HepG2 (cell line): ENCODE results near the gene NUDT16. TPM values are rescaled to one million over a fixed set of nuclear protein-coding genes. Genes with fewer than 3 reads are reported as not detected.

Experiments used
- ATAC-seq: fragments of 200-7000 bp; cut with Tn5 transposase; 3 replicates; pipeline ENCODE4 v1.9.1; 2020; ENCODE audit warnings: mild to moderate bottlenecking, moderate library complexity
- BruUV-seq: library from RNA; stranded (reverse); fragments of 400-500 nt; replicated peaks from 2 replicates; lab custom pipeline; 2021; lab: Mats Ljungman, UMichigan
- CTCF ChIA-PET: fragments of 300-600 bp; formaldehyde crosslinking; extraction: SDS; loops from one replicate; lab custom pipeline; 2021; ENCODE audit warnings: low total read pairs, inconsistent platforms, low intra/inter-chr PET ratio; lab: Yijun Ruan, JAX
- POLR2A ChIA-PET: fragments of 350-600 bp; sonication (Branson Sonifier 250); formaldehyde crosslinking; loops from one replicate; lab custom pipeline; 2020; ENCODE audit warnings: antibody characterized with exemption, inconsistent platforms; lab: Yijun Ruan, JAX
- DNase-seq: peaks from one replicate; pipeline ENCODE4 v3.0.0-alpha.2; 2015; ENCODE audit warnings: low spot score
- FAIRE-seq: peaks from 3 replicates; lab custom pipeline; 2011; peaks lifted over from hg19 to GRCh38; lab: Jason Lieb, UNC
- H2AFZ ChIP-seq: one replicate; pipeline ENCODE4 v1.6.1; 2011; ENCODE audit warnings: low read length, inconsistent platforms
- H3K27ac ChIP-seq: fragments of 300-600 bp; 3 replicates; pipeline ENCODE4 v1.8.0; 2011; ENCODE audit warnings: mixed run types, mild to moderate bottlenecking, mixed read lengths, low read length, inconsistent platforms; ENCODE audit not compliant: insufficient read depth; ENCODE audit errors: extremely low read length
- H3K27me3 ChIP-seq, 2 experiments: fragments of 200-600 bp in 1 of 2; 2 replicates in 1 of 2; 3 replicates in 1 of 2; pipeline versions ENCODE4 v1.6.0 to v1.8.0; 2011; ENCODE audit warnings: low read length in 2 of 2, mild to moderate bottlenecking in 2 of 2, moderate library complexity in 2 of 2, inconsistent platforms in 1 of 2; ENCODE audit not compliant: insufficient read depth in 2 of 2, control insufficient read depth in 1 of 2
- H3K36me3 ChIP-seq, 2 experiments: fragments of 200-600 bp in 1 of 2; replicated peaks in 1 of 2; 2 replicates in 1 of 2; 3 replicates in 1 of 2; pipeline versions ENCODE4 v1.5.1 to v1.8.0; 2011; ENCODE audit warnings: low read length in 2 of 2, inconsistent platforms in 1 of 2; ENCODE audit not compliant: insufficient read depth in 2 of 2, control insufficient read depth in 1 of 2
- H3K4me1 ChIP-seq: 2 replicates; pipeline ENCODE4 v1.5.1; 2012; ENCODE audit warnings: low read length, inconsistent platforms; ENCODE audit not compliant: insufficient read depth
- H3K4me2 ChIP-seq: 2 replicates; pipeline ENCODE4 v1.6.0; 2011; ENCODE audit warnings: low read depth, low read length, inconsistent platforms
- H3K4me3 ChIP-seq, 3 experiments: fragments of 200-600 bp in 1 of 3; sonication (generic), shearing (Covaris generic) in 1 of 3; replicated peaks in 1 of 3; 2 replicates each; pipeline ENCODE4 v1.5.1; 2011 to 2016; ENCODE audit warnings: low read length in 3 of 3, inconsistent platforms in 2 of 3, low read depth in 2 of 3, mild to moderate bottlenecking in 2 of 3, control low read depth in 1 of 3, mixed read lengths in 1 of 3; ENCODE audit not compliant: insufficient read depth in 1 of 3
- H3K79me2 ChIP-seq: one replicate; pipeline ENCODE4 v1.6.1; 2011; ENCODE audit warnings: low read length, inconsistent platforms; ENCODE audit not compliant: insufficient read depth
- H3K9ac ChIP-seq: 2 replicates; pipeline ENCODE4 v1.6.0; 2011; ENCODE audit warnings: mild to moderate bottlenecking, low read depth, low read length, inconsistent platforms; ENCODE audit not compliant: insufficient read depth
- H3K9me3 ChIP-seq: 2 replicates; pipeline ENCODE4 v1.5.1; 2012; ENCODE audit warnings: mild to moderate bottlenecking, low read length
- H4K20me1 ChIP-seq: 2 replicates; pipeline ENCODE4 v1.6.0; 2011; ENCODE audit warnings: inconsistent platforms, mild to moderate bottlenecking, low read length, moderate library complexity; ENCODE audit not compliant: insufficient read depth
- AGO1 ChIP-seq: fragments of 200-400 bp; formaldehyde crosslinking; IDR thresholded peaks from 2 replicates; pipeline ENCODE4 v1.6.1; 2017; ENCODE audit warnings: mild to moderate bottlenecking, low read depth, low read length, moderate library complexity; ENCODE audit not compliant: poor library complexity, severe bottlenecking
- AKAP8 ChIP-seq: sonication (generic); formaldehyde crosslinking; IDR thresholded peaks from 2 replicates; pipeline ENCODE4 v1.5.1; 2020; ENCODE audit warnings: mild to moderate bottlenecking, missing genetic modification reagents
- CBX1 ChIP-seq: IDR thresholded peaks from one replicate; pipeline ENCODE4 v1.6.1; 2016; ENCODE audit warnings: antibody characterized with exemption, low read depth
- CEBPG ChIP-seq: IDR thresholded peaks from 2 replicates; pipeline ENCODE4 v1.6.1; 2016
- ETV6 ChIP-seq: sonication (generic); formaldehyde crosslinking; conservative IDR thresholded peaks from 2 replicates; pipeline ENCODE4 v1.4.0; 2020; ENCODE audit warnings: missing genetic modification reagents
- HCFC1 ChIP-seq: fragments of 150-350 bp; IDR thresholded peaks from 2 replicates; pipeline ENCODE4 v1.6.1; 2014; ENCODE audit warnings: low read depth, low read length
- HMGA1 ChIP-seq: sonication (generic); formaldehyde crosslinking; conservative IDR thresholded peaks from 2 replicates; pipeline ENCODE4 v1.4.0; 2020; ENCODE audit warnings: missing genetic modification reagents
- HNRNPL ChIP-seq: fragments of 200-400 bp; formaldehyde crosslinking; IDR thresholded peaks from 2 replicates; pipeline ENCODE4 v1.6.1; 2017; ENCODE audit warnings: mild to moderate bottlenecking, low read depth, low read length
- PCBP2 ChIP-seq: fragments of 200-400 bp; formaldehyde crosslinking; optimal IDR thresholded peaks from 2 replicates; pipeline ENCODE3; 2018; ENCODE audit warnings: low read length, low read depth; ENCODE audit not compliant: poor library complexity, severe bottlenecking
- PHF21A ChIP-seq: sonication (generic); formaldehyde crosslinking; IDR thresholded peaks from 2 replicates; pipeline ENCODE4 v1.5.0; 2020; ENCODE audit warnings: mild to moderate bottlenecking, missing genetic modification reagents
- RARG ChIP-seq: sonication (generic); formaldehyde crosslinking; IDR thresholded peaks from 2 replicates; pipeline ENCODE4 v1.4.0; 2020; ENCODE audit warnings: low read depth, mild to moderate bottlenecking, missing genetic modification reagents
- RCOR2 ChIP-seq: IDR thresholded peaks from 2 replicates; pipeline ENCODE4 v1.6.1; 2016; ENCODE audit warnings: missing biosample characterization, missing genetic modification reagents
- RFX3 ChIP-seq: IDR thresholded peaks from 2 replicates; pipeline ENCODE4 v1.6.1; 2016; ENCODE audit warnings: missing biosample characterization, missing genetic modification reagents
- RXRA ChIP-seq: sonication (generic); formaldehyde crosslinking; IDR thresholded peaks from 2 replicates; pipeline ENCODE4 v1.5.1; 2020; ENCODE audit warnings: missing genetic modification reagents
- SP4 ChIP-seq: sonication (generic); formaldehyde crosslinking; IDR thresholded peaks from 2 replicates; pipeline ENCODE4 v1.8.1; 2023; ENCODE audit warnings: mild to moderate bottlenecking, missing genetic modification reagents
- TBX3 ChIP-seq: fragments of 450-650 bp; IDR thresholded peaks from 2 replicates; pipeline ENCODE4 v1.6.1; 2017; ENCODE audit warnings: antibody characterized with exemption, mild to moderate bottlenecking, inconsistent platforms, borderline replicate concordance
- ZNF441 ChIP-seq: sonication (generic); formaldehyde crosslinking; IDR thresholded peaks from 2 replicates; pipeline ENCODE4 v1.7.0; 2021; ENCODE audit warnings: missing genetic modification reagents, borderline replicate concordance
- WGBS: methylation state at CpG from one replicate; pipeline ENCODE4 v1.1.6; 2017; ENCODE audit warnings: low lambda C conversion rate; 5-methylcytosine and 5-hydroxymethylcytosine counted together
- in situ Hi-C: cut with HindIII; loops from 2 replicates; pipeline ENCODE4 v1.10.0; 2017; ENCODE audit warnings: low pct_unique_long_range_greater_than_20kb; ENCODE audit not compliant: extremely low pct_ligation_motif_present
- intact Hi-C: fragments of 100-400 bp; cut with micrococcal nuclease; formaldehyde crosslinking; loops from one replicate; pipeline ENCODE4 v1.10.0; 2022; ENCODE audit not compliant: unreplicated experiment
- polyA plus RNA-seq, 8 experiments: library from polyadenylated mRNA; depleted of rRNA in 3 of 8; stranded (reverse) in 7 of 8; unstranded in 1 of 8; fragments of >200 nt; fragmentation: Illumina TruSeq in 4 of 8; extraction: Trizol in 4 of 8; gene quantifications; 2 replicates each; pipeline versions ENCODE4 v1.2.1 to v1.2.3, GENCODE V29; 2011 to 2016; ENCODE audit warnings: low read depth in 4 of 8, missing spikeins in 1 of 8, mixed read lengths in 1 of 8; ENCODE audit not compliant: insufficient read depth in 1 of 8
- total RNA-seq, 5 experiments: library from RNA; depleted of rRNA; stranded (reverse); fragments of >200 nt; fragmentation: Illumina TruSeq; extraction: Trizol; gene quantifications; 2 replicates each; pipeline ENCODE4 v1.2.3, GENCODE V29; 2016; ENCODE audit warnings: low read depth in 1 of 5
- TF ChIP-seq, protein P1 (sequence below): sonication (generic); formaldehyde crosslinking; IDR thresholded peaks from 2 replicates; pipeline ENCODE4 v1.4.0; 2020; ENCODE audit warnings: missing genetic modification reagents
- TF ChIP-seq, protein P2 (sequence below): sonication (generic); formaldehyde crosslinking; IDR thresholded peaks from 2 replicates; pipeline ENCODE4 v1.8.1; 2023; ENCODE audit warnings: mild to moderate bottlenecking, missing genetic modification reagents

The NUDT16 gene
- total and polyA plus RNA-seq, 2 of the 13 experiments (the other 11 are each of a cell fraction or from before 2014, with no cell fraction given): 5.4 to 14.8 TPM

DNA sequence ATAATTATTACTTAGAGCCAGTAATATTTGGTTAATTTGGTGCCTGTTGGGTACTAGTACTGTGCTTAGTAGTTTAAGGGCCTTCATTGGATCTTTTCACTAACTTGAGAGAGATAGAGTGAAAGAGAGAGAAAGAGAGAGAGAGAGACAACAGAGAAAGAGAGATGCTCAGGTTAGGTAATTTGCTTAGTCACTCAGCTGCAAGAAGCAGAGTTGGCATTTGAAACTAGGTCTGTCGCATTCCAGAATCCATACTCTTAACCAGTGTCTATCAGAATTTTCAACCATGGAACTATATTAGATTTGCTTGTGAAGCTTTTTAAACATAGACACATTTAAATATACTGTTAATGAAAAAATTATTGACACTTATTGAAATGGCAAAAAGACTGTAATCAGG, 31.1 kb upstream of the NUDT16 start:
- 45% methylated on average over 1 of the region's 1 CpG for WGBS
- Histone ChIP-seq H3K4me1 (no peaks in the 10 kb centered on the region), H3K9ac (no peak overlapping the region)

More for the DNA sequence above, 31.1 kb upstream of the NUDT16 start:
- FAIRE-seq (no peak), ATAC-seq (no peak), DNase-seq (no peak)
- Histone ChIP-seq H3K79me2 (no peaks in the 10 kb centered on the region), H3K4me3 (no peak overlapping the region), H2AFZ (no peak overlapping the region), H3K9me3 (no peaks in the 10 kb centered on the region), H3K4me2 (no peak overlapping the region), H4K20me1 (no peaks in the 10 kb centered on the region), H3K27ac (no peak overlapping the region), H3K36me3 (no peaks in the 10 kb centered on the region), H3K27me3 (no peaks in the 10 kb centered on the region; a peak in 1 of 5 replicates)
- BruUV-seq: no TSS peak
- in situ Hi-C loops: no loop called here
- no peak for TF ChIP-seq PCBP2
- TF ChIP-seq CBX1: no peak
- no peak for TF ChIP-seq ETV6
- TF ChIP-seq RCOR2 (CRISPR knock-in tag): no peak
- no peak for TF ChIP-seq RFX3 (CRISPR knock-in tag)
- TF ChIP-seq RARG (CRISPR knock-in tag): no peak
- TF ChIP-seq TBX3: no peak
- no peak for TF ChIP-seq PHF21A (CRISPR knock-in tag)
- no peak for TF ChIP-seq AKAP8 (CRISPR knock-in tag)
- TF ChIP-seq HMGA1: no peak
- TF ChIP-seq HCFC1: no peak
- TF ChIP-seq CEBPG (CRISPR knock-in tag): no peak
- no peak for TF ChIP-seq AGO1
- TF ChIP-seq RXRA (CRISPR knock-in tag): no peak
- TF ChIP-seq, protein P1, sequence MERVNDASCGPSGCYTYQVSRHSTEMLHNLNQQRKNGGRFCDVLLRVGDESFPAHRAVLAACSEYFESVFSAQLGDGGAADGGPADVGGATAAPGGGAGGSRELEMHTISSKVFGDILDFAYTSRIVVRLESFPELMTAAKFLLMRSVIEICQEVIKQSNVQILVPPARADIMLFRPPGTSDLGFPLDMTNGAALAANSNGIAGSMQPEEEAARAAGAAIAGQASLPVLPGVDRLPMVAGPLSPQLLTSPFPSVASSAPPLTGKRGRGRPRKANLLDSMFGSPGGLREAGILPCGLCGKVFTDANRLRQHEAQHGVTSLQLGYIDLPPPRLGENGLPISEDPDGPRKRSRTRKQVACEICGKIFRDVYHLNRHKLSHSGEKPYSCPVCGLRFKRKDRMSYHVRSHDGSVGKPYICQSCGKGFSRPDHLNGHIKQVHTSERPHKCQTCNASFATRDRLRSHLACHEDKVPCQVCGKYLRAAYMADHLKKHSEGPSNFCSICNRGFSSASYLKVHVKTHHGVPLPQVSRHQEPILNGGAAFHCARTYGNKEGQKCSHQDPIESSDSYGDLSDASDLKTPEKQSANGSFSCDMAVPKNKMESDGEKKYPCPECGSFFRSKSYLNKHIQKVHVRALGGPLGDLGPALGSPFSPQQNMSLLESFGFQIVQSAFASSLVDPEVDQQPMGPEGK (CRISPR knock-in tag): no peak
- TF ChIP-seq SP4 (CRISPR knock-in tag): no peak
- no peak for TF ChIP-seq ZNF441 (CRISPR knock-in tag)
- TF ChIP-seq, protein P2, sequence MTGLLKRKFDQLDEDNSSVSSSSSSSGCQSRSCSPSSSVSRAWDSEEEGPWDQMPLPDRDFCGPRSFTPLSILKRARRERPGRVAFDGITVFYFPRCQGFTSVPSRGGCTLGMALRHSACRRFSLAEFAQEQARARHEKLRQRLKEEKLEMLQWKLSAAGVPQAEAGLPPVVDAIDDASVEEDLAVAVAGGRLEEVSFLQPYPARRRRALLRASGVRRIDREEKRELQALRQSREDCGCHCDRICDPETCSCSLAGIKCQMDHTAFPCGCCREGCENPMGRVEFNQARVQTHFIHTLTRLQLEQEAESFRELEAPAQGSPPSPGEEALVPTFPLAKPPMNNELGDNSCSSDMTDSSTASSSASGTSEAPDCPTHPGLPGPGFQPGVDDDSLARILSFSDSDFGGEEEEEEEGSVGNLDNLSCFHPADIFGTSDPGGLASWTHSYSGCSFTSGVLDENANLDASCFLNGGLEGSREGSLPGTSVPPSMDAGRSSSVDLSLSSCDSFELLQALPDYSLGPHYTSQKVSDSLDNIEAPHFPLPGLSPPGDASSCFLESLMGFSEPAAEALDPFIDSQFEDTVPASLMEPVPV (CRISPR knock-in tag): no peak
- no peak for TF ChIP-seq HNRNPL
- CTCF ChIA-PET: no interaction called here
- POLR2A ChIA-PET: no interaction called here
- intact Hi-C loops: no loop called here
